ENCODE measurements around the gene STAT4.

DNA sequence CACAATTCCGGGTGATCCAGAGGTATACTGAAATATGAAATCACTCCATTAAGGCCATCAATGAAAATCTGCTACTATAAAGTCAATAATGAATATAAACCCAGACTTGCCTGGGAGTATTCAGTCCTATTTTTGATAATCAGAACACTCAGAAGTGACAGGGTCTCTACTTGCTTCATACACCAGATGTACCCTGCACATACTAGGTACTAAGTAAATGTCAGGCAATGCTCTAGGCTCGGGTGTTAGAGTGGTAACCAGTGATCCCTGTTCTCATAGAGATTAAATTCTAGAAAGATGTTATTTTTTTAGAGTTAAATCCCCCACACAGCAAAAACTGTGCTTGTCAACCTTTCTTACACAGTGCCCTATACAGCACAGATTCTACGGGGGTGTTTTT is 149.2 kb downstream of the STAT4 start:
- TF ChIP-seq, protein P1, sequence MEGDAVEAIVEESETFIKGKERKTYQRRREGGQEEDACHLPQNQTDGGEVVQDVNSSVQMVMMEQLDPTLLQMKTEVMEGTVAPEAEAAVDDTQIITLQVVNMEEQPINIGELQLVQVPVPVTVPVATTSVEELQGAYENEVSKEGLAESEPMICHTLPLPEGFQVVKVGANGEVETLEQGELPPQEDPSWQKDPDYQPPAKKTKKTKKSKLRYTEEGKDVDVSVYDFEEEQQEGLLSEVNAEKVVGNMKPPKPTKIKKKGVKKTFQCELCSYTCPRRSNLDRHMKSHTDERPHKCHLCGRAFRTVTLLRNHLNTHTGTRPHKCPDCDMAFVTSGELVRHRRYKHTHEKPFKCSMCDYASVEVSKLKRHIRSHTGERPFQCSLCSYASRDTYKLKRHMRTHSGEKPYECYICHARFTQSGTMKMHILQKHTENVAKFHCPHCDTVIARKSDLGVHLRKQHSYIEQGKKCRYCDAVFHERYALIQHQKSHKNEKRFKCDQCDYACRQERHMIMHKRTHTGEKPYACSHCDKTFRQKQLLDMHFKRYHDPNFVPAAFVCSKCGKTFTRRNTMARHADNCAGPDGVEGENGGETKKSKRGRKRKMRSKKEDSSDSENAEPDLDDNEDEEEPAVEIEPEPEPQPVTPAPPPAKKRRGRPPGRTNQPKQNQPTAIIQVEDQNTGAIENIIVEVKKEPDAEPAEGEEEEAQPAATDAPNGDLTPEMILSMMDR (conservative IDR thresholded peaks at IDR 0.05; ENCODE audit: low read depth, low read length), result no peak
- TF ChIP-seq EZH2 (IDR thresholded peaks at IDR 0.05; ENCODE audit: borderline replicate concordance, low read depth, low read length, poor library complexity, severe bottlenecking), result no peak

All from A673 (cell line).